HCT116 (cell line): ENCODE results near the gene EIF2B5. TPM values are rescaled to one million over a fixed set of nuclear protein-coding genes. Genes with fewer than 3 reads are reported as not detected.
A peak's percentile ranks its signal among the peaks of the same experiment; 100 is the strongest.

Source experiments
- ATAC-seq: fragments of 200-7000 bp; cut with Tn5 transposase; 2 replicates; pipeline ENCODE4 v1.9.1; 2020; ENCODE audit warnings: mild to moderate bottlenecking, moderate library complexity
- BruUV-seq: library from RNA; stranded (reverse); fragments of 400-500 nt; replicated peaks from 2 replicates; lab custom pipeline; 2021; lab: Mats Ljungman, UMichigan
- CTCF ChIA-PET: fragments of 300-600 bp; sonication (Branson Sonifier 250); formaldehyde crosslinking; loops from one replicate; lab custom pipeline; 2021; ENCODE audit warnings: antibody characterized with exemption; lab: Charles Lee
- POLR2A ChIA-PET: fragments of 300-600, 350-600 bp; sonication (Branson Sonifier 250); formaldehyde crosslinking; loops from one replicate; lab custom pipeline; 2021; ENCODE audit warnings: antibody characterized with exemption; lab: Charles Lee
- RAD21 ChIA-PET, 2 experiments: fragments of 300-600 bp; sonication (Branson Sonifier 250); formaldehyde crosslinking; loops; one replicate each; lab custom pipeline; 2023; ENCODE audit warnings: low total read pairs in 2 of 2; ENCODE audit not compliant: uncharacterized antibody in 2 of 2, unreplicated experiment in 2 of 2, low non-redundant PET in 1 of 2; lab: Charles Lee
- DNase-seq: peaks from one replicate; pipeline ENCODE4 v3.0.0-alpha.2; 2010; ENCODE audit warnings: low read depth, low spot score
- H2AFZ ChIP-seq: fragments of 200-600 bp; shearing (Covaris generic), sonication (generic); 2 replicates; pipeline ENCODE4 v1.6.1; 2017; ENCODE audit warnings: low read depth, mixed run types, mixed read lengths, antibody characterized with exemption, low read length; ENCODE audit not compliant: poor library complexity, severe bottlenecking
- H3K27ac ChIP-seq: 2 replicates; pipeline ENCODE4 v1.5.1; 2012; ENCODE audit warnings: low read depth, low read length
- H3K27me3 ChIP-seq: fragments of 200-600 bp; sonication (generic); 2 replicates; pipeline ENCODE4 v1.6.1; 2016; ENCODE audit warnings: mixed run types, low read length, mixed read lengths; ENCODE audit not compliant: insufficient read depth
- H3K36me3 ChIP-seq, 2 experiments: fragments of 200-500 bp in 1 of 2; fragments of 200-600 bp in 1 of 2; sonication (Bioruptor generic) in 1 of 2; sonication (generic) in 1 of 2; 2 replicates each; pipeline versions ENCODE4 v1.5.1 to v1.6.1; 2014 to 2016; ENCODE audit warnings: low read length in 2 of 2, inconsistent platforms in 1 of 2, mixed read lengths in 1 of 2, mixed run types in 1 of 2; ENCODE audit not compliant: insufficient read depth in 2 of 2, control insufficient read depth in 1 of 2
- H3K4me1 ChIP-seq, 2 experiments: fragments of 200-600 bp in 1 of 2; sonication (generic) in 1 of 2; 2 replicates each; pipeline versions ENCODE4 v1.5.1 to v1.6.1; 2012 to 2017; ENCODE audit warnings: low read length in 2 of 2, inconsistent platforms in 1 of 2, mild to moderate bottlenecking in 1 of 2, mixed read lengths in 1 of 2, mixed run types in 1 of 2, moderate library complexity in 1 of 2; ENCODE audit not compliant: insufficient read depth in 2 of 2, control insufficient read depth in 1 of 2
- H3K4me2 ChIP-seq: fragments of 200-600 bp; sonication (generic); 2 replicates; pipeline ENCODE4 v1.6.1; 2017; ENCODE audit warnings: mixed run types, low read length, mixed read lengths
- H3K4me3 ChIP-seq, 2 experiments: fragments of 200-600 bp in 1 of 2; sonication (generic) in 1 of 2; replicated peaks in 1 of 2; 2 replicates each; pipeline ENCODE4 v1.5.1; 2011 to 2016; ENCODE audit warnings: low read length in 2 of 2, control low read depth in 1 of 2, low read depth in 1 of 2, mild to moderate bottlenecking in 1 of 2, mixed read lengths in 1 of 2, mixed run types in 1 of 2
- H3K79me2 ChIP-seq: fragments of 200-600 bp; sonication (generic); 2 replicates; pipeline ENCODE4 v1.6.1; 2017; ENCODE audit warnings: mild to moderate bottlenecking, mixed run types, low read length, moderate library complexity, mixed read lengths; ENCODE audit not compliant: insufficient read depth
- H3K9ac ChIP-seq: fragments of 200-600 bp; sonication (generic); 2 replicates; pipeline ENCODE4 v1.6.1; 2016; ENCODE audit warnings: low read length, mixed read lengths
- H3K9me2 ChIP-seq: fragments of 200-600 bp; sonication (generic), shearing (Covaris generic); 2 replicates; pipeline ENCODE4 v1.6.1; 2017; ENCODE audit warnings: mixed run types, mild to moderate bottlenecking, moderate library complexity; ENCODE audit not compliant: insufficient read depth
- H3K9me3 ChIP-seq, 2 experiments: fragments of 200-500 bp in 1 of 2; fragments of 200-600 bp in 1 of 2; sonication (Bioruptor generic) in 1 of 2; sonication (generic) in 1 of 2; 2 replicates each; pipeline ENCODE4 v1.6.1; 2014 to 2017; ENCODE audit warnings: low read length in 2 of 2, mixed read lengths in 2 of 2, inconsistent platforms in 1 of 2, low read depth in 1 of 2, mild to moderate bottlenecking in 1 of 2, mixed run types in 1 of 2, moderate library complexity in 1 of 2; ENCODE audit not compliant: control insufficient read depth in 1 of 2, insufficient read depth in 1 of 2
- H4K20me1 ChIP-seq: fragments of 200-600 bp; sonication (generic), shearing (Covaris generic); 2 replicates; pipeline ENCODE4 v1.6.1; 2017; ENCODE audit warnings: mixed run types, mild to moderate bottlenecking, moderate library complexity; ENCODE audit not compliant: insufficient read depth
- CEBPB ChIP-seq: IDR thresholded peaks from 2 replicates; pipeline ENCODE4 v1.6.1; 2012; ENCODE audit warnings: low read depth
- EGR1 ChIP-seq: IDR thresholded peaks from 2 replicates; pipeline ENCODE4 v1.6.1; 2012; ENCODE audit warnings: low read depth
- ELF1 ChIP-seq: IDR thresholded peaks from 2 replicates; pipeline ENCODE4 v1.6.1; 2012; ENCODE audit warnings: low read depth, borderline replicate concordance
- EZH2 ChIP-seq: fragments of 200-600 bp; sonication (generic); IDR thresholded peaks from 2 replicates; pipeline ENCODE4 v1.6.1; 2017; ENCODE audit warnings: antibody characterized with exemption, mixed run types
- FOSL1 ChIP-seq: IDR thresholded peaks from 2 replicates; pipeline ENCODE4 v1.6.1; 2012; ENCODE audit warnings: low read depth
- JUND ChIP-seq: IDR thresholded peaks from 2 replicates; pipeline ENCODE4 v1.6.1; 2012
- POLR2A ChIP-seq: IDR thresholded peaks from 2 replicates; pipeline ENCODE4 v1.7.0; 2011; ENCODE audit warnings: borderline replicate concordance; ENCODE audit not compliant: insufficient read depth, insufficient read length; ENCODE audit errors: extremely low read depth
- POLR2AphosphoS5 ChIP-seq: IDR thresholded peaks from 2 replicates; pipeline ENCODE4 v1.6.1; 2011; ENCODE audit warnings: mild to moderate bottlenecking, low read depth, low read length, moderate library complexity
- RAD21 ChIP-seq: IDR thresholded peaks from 2 replicates; pipeline ENCODE4 v1.6.1; 2012; ENCODE audit warnings: low read depth, mild to moderate bottlenecking
- SIN3A ChIP-seq: IDR thresholded peaks from 2 replicates; pipeline ENCODE4 v1.6.1; 2012; ENCODE audit warnings: low read depth
- SP1 ChIP-seq: IDR thresholded peaks from 2 replicates; pipeline ENCODE4 v1.6.1; 2012; ENCODE audit warnings: low read depth
- SRF ChIP-seq: IDR thresholded peaks from 2 replicates; pipeline ENCODE4 v1.6.1; 2012; ENCODE audit warnings: low read depth
- TCF7L2 ChIP-seq: IDR thresholded peaks from 2 replicates; pipeline ENCODE4 v1.7.0; 2011; ENCODE audit warnings: borderline replicate concordance, inconsistent platforms; ENCODE audit not compliant: insufficient read depth, insufficient read length; ENCODE audit errors: extremely low read depth
- intact Hi-C: fragments of 100-400 bp; cut with micrococcal nuclease; formaldehyde crosslinking; loops from 2 replicates; pipeline ENCODE4 v1.10.0; 2022
- total RNA-seq: library from RNA; stranded (reverse); gene quantifications from one replicate; pipeline ENCODE4 v1.2.1, GENCODE V29; 2021; ENCODE audit not compliant: unreplicated experiment
- TF ChIP-seq, protein P1 (sequence below): IDR thresholded peaks from 2 replicates; pipeline ENCODE4 v1.6.1; 2012
- TF ChIP-seq, protein P2 (sequence below): IDR thresholded peaks from 2 replicates; pipeline ENCODE4 v1.6.1; 2011; ENCODE audit warnings: mild to moderate bottlenecking, low read length, moderate library complexity; ENCODE audit not compliant: insufficient replicate concordance; ENCODE audit errors: extremely low read depth
- TF ChIP-seq, protein P3 (sequence below): IDR thresholded peaks from 2 replicates; pipeline ENCODE4 v1.6.1; 2012; ENCODE audit warnings: low read depth

Gene EIF2B5
- total RNA-seq, 1 experiment from 2014 or later = 50.3 TPM

DNA sequence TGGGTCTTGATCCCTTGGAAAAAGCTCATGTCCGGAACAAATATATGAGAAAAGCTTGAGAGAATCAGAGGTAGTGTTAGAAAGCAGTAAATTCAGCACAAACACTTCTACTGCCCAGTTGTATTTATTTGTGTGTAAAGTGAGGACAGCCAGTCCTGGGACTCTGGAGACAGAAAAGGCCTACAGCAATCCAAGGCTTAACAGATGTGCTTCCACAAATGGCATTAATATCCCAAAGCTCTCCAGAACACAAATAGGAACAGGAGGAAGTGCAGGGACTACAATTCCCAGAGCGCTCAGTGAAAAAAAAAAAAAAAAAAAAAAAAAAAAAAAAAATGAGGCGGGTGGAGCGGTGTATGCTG, 39.1 kb downstream of the EIF2B5 start:
- no peak overlapping the region for H2AFZ ChIP-seq
- peak overlapping the region; percentile 48 for H3K4me2 ChIP-seq
- peak overlapping the region in 1 of 2 experiments; percentile 36; a peak in 2 of 4 replicates for H3K4me3 ChIP-seq
- ChIA-PET POLR2A (interaction anchor here (0.6 to 1.7 kb wide), 5 partner anchors 12 to 72 kb away, joined by 3 to 6 read pairs (median 3); partner anchors contain the start of gene ABCF3), RAD21 (interaction anchor here (0.7 kb wide), 2 partner anchors 60 to 62 kb away, joined by 3 to 4 read pairs; no protein-coding TSS in a partner anchor), CTCF (interaction anchor here (0.8 to 1.0 kb wide), 2 partner anchors 46 to 56 kb away, joined by 3 read pairs; no protein-coding TSS in a partner anchor)
- H3K36me3 ChIP-seq = peaks cover 14 to 26% of the 10 kb centered on the region in 2 experiments
- no peak for ATAC-seq
- no peaks in the 10 kb centered on the region for H4K20me1 ChIP-seq
- H3K9me2 ChIP-seq = no peaks in the 10 kb centered on the region
- intact Hi-C loops = loop anchor here (2.0 kb wide), 1 partner anchor 39 kb away; the partner anchor contains the start of gene EIF2B5
- TF ChIP-seq, protein P1, sequence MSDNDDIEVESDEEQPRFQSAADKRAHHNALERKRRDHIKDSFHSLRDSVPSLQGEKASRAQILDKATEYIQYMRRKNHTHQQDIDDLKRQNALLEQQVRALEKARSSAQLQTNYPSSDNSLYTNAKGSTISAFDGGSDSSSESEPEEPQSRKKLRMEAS = no peak
- TF ChIP-seq JUND (no peak), CEBPB (no peak), RAD21 (no peak), POLR2A (no peak), TCF7L2 (no peak), FOSL1 (no peak), ELF1 (no peak), SRF (no peak), EZH2 (no peak), EGR1 (no peak), SIN3A (no peak), SP1 (no peak), POLR2AphosphoS5 (no peak)
- TF ChIP-seq, protein P2, sequence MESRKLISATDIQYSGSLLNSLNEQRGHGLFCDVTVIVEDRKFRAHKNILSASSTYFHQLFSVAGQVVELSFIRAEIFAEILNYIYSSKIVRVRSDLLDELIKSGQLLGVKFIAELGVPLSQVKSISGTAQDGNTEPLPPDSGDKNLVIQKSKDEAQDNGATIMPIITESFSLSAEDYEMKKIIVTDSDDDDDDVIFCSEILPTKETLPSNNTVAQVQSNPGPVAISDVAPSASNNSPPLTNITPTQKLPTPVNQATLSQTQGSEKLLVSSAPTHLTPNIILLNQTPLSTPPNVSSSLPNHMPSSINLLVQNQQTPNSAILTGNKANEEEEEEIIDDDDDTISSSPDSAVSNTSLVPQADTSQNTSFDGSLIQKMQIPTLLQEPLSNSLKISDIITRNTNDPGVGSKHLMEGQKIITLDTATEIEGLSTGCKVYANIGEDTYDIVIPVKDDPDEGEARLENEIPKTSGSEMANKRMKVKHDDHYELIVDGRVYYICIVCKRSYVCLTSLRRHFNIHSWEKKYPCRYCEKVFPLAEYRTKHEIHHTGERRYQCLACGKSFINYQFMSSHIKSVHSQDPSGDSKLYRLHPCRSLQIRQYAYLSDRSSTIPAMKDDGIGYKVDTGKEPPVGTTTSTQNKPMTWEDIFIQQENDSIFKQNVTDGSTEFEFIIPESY = no peak
- TF ChIP-seq, protein P3, sequence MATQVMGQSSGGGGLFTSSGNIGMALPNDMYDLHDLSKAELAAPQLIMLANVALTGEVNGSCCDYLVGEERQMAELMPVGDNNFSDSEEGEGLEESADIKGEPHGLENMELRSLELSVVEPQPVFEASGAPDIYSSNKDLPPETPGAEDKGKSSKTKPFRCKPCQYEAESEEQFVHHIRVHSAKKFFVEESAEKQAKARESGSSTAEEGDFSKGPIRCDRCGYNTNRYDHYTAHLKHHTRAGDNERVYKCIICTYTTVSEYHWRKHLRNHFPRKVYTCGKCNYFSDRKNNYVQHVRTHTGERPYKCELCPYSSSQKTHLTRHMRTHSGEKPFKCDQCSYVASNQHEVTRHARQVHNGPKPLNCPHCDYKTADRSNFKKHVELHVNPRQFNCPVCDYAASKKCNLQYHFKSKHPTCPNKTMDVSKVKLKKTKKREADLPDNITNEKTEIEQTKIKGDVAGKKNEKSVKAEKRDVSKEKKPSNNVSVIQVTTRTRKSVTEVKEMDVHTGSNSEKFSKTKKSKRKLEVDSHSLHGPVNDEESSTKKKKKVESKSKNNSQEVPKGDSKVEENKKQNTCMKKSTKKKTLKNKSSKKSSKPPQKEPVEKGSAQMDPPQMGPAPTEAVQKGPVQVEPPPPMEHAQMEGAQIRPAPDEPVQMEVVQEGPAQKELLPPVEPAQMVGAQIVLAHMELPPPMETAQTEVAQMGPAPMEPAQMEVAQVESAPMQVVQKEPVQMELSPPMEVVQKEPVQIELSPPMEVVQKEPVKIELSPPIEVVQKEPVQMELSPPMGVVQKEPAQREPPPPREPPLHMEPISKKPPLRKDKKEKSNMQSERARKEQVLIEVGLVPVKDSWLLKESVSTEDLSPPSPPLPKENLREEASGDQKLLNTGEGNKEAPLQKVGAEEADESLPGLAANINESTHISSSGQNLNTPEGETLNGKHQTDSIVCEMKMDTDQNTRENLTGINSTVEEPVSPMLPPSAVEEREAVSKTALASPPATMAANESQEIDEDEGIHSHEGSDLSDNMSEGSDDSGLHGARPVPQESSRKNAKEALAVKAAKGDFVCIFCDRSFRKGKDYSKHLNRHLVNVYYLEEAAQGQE = no peak
- H3K27me3 ChIP-seq = no peaks in the 10 kb centered on the region
- BruUV-seq = no TSS peak
- H3K4me1 ChIP-seq = peaks cover 10 to 30% of the 10 kb centered on the region in 2 experiments
- H3K9ac ChIP-seq = no peak overlapping the region
- DNase-seq = no peak
- peak overlapping the region; percentile 15; the same call in 1 of the 2 replicates for H3K27ac ChIP-seq
- no peaks in the 10 kb centered on the region for H3K9me3 ChIP-seq
- H3K79me2 ChIP-seq = peaks cover 46% of the 10 kb centered on the region
